GM12801 (cell line): Measurements from ENCODE around the gene REC114.

Experiments used
- CTCF ChIP-seq: IDR thresholded peaks from one replicate; pipeline ENCODE4 v1.5.1; 2011; ENCODE audit warnings: control low read depth; ENCODE audit not compliant: insufficient read length; ENCODE audit errors: extremely low read depth

The REC114 gene

GRCh38 chr15:73589766-73590165, 146.8 kb downstream of the REC114 start:
- TF ChIP-seq CTCF = no peak

GRCh38 chr15:73590263-73590662, 147.3 kb downstream of the REC114 start:
- TF ChIP-seq CTCF = no peak

- TF ChIP-seq CTCF = no peak
Observed at GRCh38 chr15:73593304-73594074, 150.5 kb downstream of the REC114 start.

GRCh38 chr15:73594109-73594508, 151.1 kb downstream of the REC114 start:
- TF ChIP-seq CTCF = no peak

- TF ChIP-seq CTCF = no peak
Observed at GRCh38 chr15:73596174-73596573, 153.2 kb downstream of the REC114 start.

- no peak for TF ChIP-seq CTCF
Observed at GRCh38 chr15:73597036-73597638, 154.2 kb downstream of the REC114 start.

- TF ChIP-seq CTCF = no peak
Observed at GRCh38 chr15:73598530-73599160, 155.7 kb downstream of the REC114 start.
